ENCODE measurements around the gene FANCC.

FANCC gene

DNA sequence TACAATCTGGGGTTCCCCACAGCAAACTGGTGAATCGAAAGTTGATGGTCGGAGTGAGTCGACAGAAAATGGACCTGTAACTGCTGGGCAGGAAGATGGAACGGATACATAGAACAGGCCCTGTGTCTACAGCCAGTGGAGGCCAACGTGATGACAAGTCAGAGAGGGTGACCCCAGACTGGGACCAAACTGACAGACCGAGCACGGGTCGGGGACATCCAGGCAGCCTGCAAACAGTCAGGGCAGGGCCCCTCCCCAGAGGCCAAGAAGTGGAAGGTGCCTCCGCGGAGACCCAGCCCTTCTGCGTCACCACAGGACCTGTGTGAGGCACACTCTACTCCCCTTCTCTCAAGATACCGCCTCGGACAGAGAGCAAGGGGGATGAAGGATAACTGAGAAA is 25.1 kb upstream of the FANCC start:
- DNase-seq (ENCODE audit: extremely low spot score), result no peak
- ChIA-PET POLR2A (no interaction called here), CTCF (no interaction called here)
- TF ChIP-seq LEF1 (IDR thresholded peaks at IDR 0.05; ENCODE audit: borderline replicate concordance) (no peak), TARDBP (IDR thresholded peaks at IDR 0.05) (no peak)

DNA sequence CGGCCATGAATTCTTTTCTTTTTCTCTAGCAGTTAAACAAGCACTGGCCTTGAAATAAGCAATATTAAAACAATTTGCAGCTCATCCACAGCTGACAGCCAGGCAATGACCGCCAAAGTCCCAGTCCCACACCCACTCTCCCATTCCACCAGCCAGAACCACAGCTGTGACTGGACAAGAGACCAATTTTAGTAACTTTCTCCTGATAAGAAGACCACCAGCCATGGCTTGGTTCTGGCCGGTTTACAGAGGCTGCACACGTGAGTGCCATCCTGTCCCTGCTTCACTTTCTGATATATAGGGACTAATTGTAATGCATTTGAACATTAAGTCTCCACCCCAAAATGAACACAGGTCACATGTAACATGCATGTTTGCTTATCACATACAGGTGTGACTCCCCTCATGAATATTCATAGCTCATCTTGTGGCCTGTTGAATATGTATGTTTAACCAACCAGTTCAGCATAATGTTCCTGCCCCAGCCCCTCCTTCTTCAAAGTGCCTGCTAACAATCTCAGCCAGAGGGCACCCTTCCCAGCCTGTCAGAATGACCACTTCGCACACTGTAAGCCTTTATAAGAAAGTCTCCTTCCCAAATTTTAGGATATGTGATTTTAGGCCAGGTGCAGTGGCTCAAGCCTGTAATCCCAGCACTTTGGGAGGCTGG is 23.9 kb upstream of the FANCC start:
- no peak for DNase-seq (ENCODE audit: extremely low spot score)
- TF ChIP-seq TARDBP (IDR thresholded peaks at IDR 0.05) (no peak), NFRKB (IDR thresholded peaks at IDR 0.05) (no peak), LEF1 (IDR thresholded peaks at IDR 0.05; ENCODE audit: borderline replicate concordance) (no peak), SP1 (IDR thresholded peaks at IDR 0.05) (no peak), FOXK2 (IDR thresholded peaks at IDR 0.05) (no peak), BHLHE40 (IDR thresholded peaks at IDR 0.05; ENCODE audit: borderline replicate concordance) (no peak), CTBP1 (IDR thresholded peaks at IDR 0.05; ENCODE audit: borderline replicate concordance) (no peak), FOXA1 (IDR thresholded peaks at IDR 0.05) (no peak), ZNF384 (IDR thresholded peaks at IDR 0.05) (no peak), L3MBTL2 (conservative IDR thresholded peaks at IDR 0.05) (no peak), HDGF (IDR thresholded peaks at IDR 0.05; ENCODE audit: borderline replicate concordance) (no peak), FOXM1 (IDR thresholded peaks at IDR 0.05; ENCODE audit: borderline replicate concordance) (no peak), SUZ12 (IDR thresholded peaks at IDR 0.05) (no peak), ARNT (IDR thresholded peaks at IDR 0.05) (no peak)
- TF ChIP-seq, protein P1, sequence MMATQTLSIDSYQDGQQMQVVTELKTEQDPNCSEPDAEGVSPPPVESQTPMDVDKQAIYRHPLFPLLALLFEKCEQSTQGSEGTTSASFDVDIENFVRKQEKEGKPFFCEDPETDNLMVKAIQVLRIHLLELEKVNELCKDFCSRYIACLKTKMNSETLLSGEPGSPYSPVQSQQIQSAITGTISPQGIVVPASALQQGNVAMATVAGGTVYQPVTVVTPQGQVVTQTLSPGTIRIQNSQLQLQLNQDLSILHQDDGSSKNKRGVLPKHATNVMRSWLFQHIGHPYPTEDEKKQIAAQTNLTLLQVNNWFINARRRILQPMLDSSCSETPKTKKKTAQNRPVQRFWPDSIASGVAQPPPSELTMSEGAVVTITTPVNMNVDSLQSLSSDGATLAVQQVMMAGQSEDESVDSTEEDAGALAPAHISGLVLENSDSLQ (IDR thresholded peaks at IDR 0.05), result no peak
- POLR2A ChIA-PET, result no interaction called here
- CTCF ChIA-PET, result no interaction called here

DNA sequence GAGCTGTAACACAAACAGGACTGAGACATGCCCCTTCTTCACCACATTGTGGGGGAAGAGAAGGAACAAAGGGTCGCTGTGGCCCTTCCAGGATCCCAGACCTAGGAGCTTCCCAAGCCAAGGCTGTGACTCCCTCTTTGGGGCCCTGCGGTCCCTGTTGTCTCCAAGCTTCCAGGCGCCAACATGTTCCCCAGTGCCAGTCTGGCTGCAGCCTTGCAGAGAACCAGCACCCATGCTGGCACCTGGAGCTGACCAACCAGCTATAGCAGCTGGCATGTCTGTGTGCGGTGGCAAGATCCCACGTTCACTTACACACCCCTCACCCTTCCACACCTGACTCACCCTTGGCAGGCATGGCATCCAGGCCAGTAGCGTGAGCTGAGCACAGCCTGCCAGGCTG is 20.7 kb upstream of the FANCC start:
- no peak for DNase-seq (ENCODE audit: extremely low spot score)
- CTCF ChIA-PET, result no interaction called here
- POLR2A ChIA-PET, result no interaction called here

DNA sequence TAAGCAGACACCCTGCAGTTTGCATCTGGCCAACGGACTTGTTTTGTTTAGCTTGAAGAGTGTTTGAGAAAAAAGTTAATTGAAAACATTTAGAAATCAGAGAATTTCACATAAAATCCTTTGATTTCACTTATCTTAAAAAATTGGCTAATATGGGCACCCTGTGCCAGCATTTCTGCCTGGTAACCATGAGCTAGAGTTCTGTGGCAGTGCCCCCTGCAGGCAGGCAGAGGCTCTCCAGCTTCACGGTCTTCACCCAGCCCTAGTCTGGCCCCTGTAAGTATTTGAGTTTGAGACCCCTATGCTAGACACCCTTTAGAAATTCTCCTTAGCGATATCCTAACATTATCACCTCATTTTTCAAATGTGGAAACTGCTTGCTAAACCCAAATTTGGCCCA is 18.8 kb upstream of the FANCC start:
- TF ChIP-seq FOXA1 (IDR thresholded peaks at IDR 0.05) (no peak), FOXM1 (IDR thresholded peaks at IDR 0.05; ENCODE audit: borderline replicate concordance) (no peak), LEF1 (IDR thresholded peaks at IDR 0.05; ENCODE audit: borderline replicate concordance) (no peak), BHLHE40 (IDR thresholded peaks at IDR 0.05; ENCODE audit: borderline replicate concordance) (no peak), FOXK2 (IDR thresholded peaks at IDR 0.05) (no peak), L3MBTL2 (conservative IDR thresholded peaks at IDR 0.05) (no peak), SP1 (IDR thresholded peaks at IDR 0.05) (no peak), ELF4 (IDR thresholded peaks at IDR 0.05) (no peak), SUZ12 (IDR thresholded peaks at IDR 0.05) (no peak), HDGF (IDR thresholded peaks at IDR 0.05; ENCODE audit: borderline replicate concordance) (no peak), ARNT (IDR thresholded peaks at IDR 0.05) (no peak), TARDBP (IDR thresholded peaks at IDR 0.05) (no peak), ZNF384 (IDR thresholded peaks at IDR 0.05) (no peak), CTBP1 (IDR thresholded peaks at IDR 0.05; ENCODE audit: borderline replicate concordance) (no peak), NFRKB (IDR thresholded peaks at IDR 0.05) (no peak)
- TF ChIP-seq, protein P1 (IDR thresholded peaks at IDR 0.05), result no peak
- CTCF ChIA-PET, result interaction anchor here (1.0 to 1.1 kb wide), 2 partner anchors 9 to 12 kb away, joined by 3 read pairs; no protein-coding TSS in a partner anchor
- DNase-seq (ENCODE audit: extremely low spot score), result no peak
- POLR2A ChIA-PET, result no interaction called here

More for the DNA sequence above, 20.7 kb upstream of the FANCC start:
- TF ChIP-seq HDGF (IDR thresholded peaks at IDR 0.05; ENCODE audit: borderline replicate concordance) (no peak), ZNF384 (IDR thresholded peaks at IDR 0.05) (no peak), ELF4 (IDR thresholded peaks at IDR 0.05) (no peak), SUZ12 (IDR thresholded peaks at IDR 0.05) (no peak), L3MBTL2 (conservative IDR thresholded peaks at IDR 0.05) (no peak), LEF1 (IDR thresholded peaks at IDR 0.05; ENCODE audit: borderline replicate concordance) (no peak), TARDBP (IDR thresholded peaks at IDR 0.05) (no peak), NFRKB (IDR thresholded peaks at IDR 0.05) (no peak)
- TF ChIP-seq, protein P1 (IDR thresholded peaks at IDR 0.05), result no peak

DNA sequence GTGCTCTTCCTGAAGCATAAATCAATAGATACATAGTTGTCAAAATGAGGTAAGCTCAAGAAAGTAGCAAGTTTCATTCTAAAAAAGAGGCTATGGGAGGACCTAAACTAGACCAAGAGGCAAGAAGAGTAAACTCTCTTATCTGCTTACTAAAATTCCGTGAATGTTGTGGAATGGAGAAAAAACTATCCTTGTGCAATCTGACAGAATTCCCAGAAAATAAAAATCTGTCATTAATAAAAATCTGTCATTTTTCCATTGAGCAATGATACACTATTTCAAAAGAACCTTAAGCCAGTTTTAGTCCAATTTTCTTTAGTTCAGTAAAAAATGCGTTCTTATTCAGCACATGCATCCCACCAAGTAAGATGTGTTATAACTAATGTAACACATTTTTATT is 15.9 kb upstream of the FANCC start:
- no peak for DNase-seq (ENCODE audit: extremely low spot score)
- TF ChIP-seq CTBP1 (IDR thresholded peaks at IDR 0.05; ENCODE audit: borderline replicate concordance), result no peak
- ChIA-PET CTCF (no interaction called here), POLR2A (no interaction called here)

DNA sequence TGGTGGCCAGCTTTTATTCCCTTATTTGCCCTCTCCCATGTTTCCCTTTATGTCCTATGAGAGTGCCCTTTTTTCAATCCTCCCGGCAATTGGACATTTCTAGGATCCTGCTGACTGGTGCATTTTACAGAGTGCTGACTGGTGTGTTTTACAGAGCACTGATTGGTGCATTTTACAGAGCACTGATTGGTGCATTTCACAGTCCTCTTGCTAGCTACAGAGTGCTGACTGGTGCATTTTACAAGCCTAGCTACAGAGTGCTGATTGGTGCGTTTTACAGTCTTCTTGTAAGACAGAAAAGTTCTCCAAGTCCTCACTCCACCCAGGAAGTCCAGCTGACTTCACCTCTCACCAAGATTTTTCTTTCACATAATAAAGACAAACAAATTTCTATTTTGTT is 15.4 kb upstream of the FANCC start:
- TF ChIP-seq CTBP1 (IDR thresholded peaks at IDR 0.05; ENCODE audit: borderline replicate concordance) (no peak), SUZ12 (IDR thresholded peaks at IDR 0.05) (no peak), SP1 (IDR thresholded peaks at IDR 0.05) (no peak), FOXM1 (IDR thresholded peaks at IDR 0.05; ENCODE audit: borderline replicate concordance) (no peak), FOXK2 (IDR thresholded peaks at IDR 0.05) (no peak), NFRKB (IDR thresholded peaks at IDR 0.05) (no peak), LEF1 (IDR thresholded peaks at IDR 0.05; ENCODE audit: borderline replicate concordance) (no peak), TARDBP (IDR thresholded peaks at IDR 0.05) (no peak), ARNT (IDR thresholded peaks at IDR 0.05) (no peak), L3MBTL2 (conservative IDR thresholded peaks at IDR 0.05) (no peak), FOXA1 (IDR thresholded peaks at IDR 0.05) (no peak), HDGF (IDR thresholded peaks at IDR 0.05; ENCODE audit: borderline replicate concordance) (no peak), ELF4 (IDR thresholded peaks at IDR 0.05) (no peak), ZNF384 (IDR thresholded peaks at IDR 0.05) (no peak), BHLHE40 (IDR thresholded peaks at IDR 0.05; ENCODE audit: borderline replicate concordance) (no peak)
- TF ChIP-seq, protein P1 (IDR thresholded peaks at IDR 0.05), result no peak
- ChIA-PET CTCF (interaction anchor here (0.9 kb wide), 1 partner anchor 159 kb away, joined by 3 read pairs; no protein-coding TSS in a partner anchor), POLR2A (no interaction called here)
- no peak for DNase-seq (ENCODE audit: extremely low spot score)

Measured in HEK293T (cell line).